Parathyroid adenoma (tissue), 2 donors: ENCODE results near the gene NUDT1.

Experiments
- H2AFZ ChIP-seq: fragments of 300-600 bp; sonication (generic); one replicate; pipeline ENCODE4 v1.7.0; 2017; ENCODE audit warnings: antibody characterized with exemption, mild to moderate bottlenecking
- H3K27ac ChIP-seq: fragments of 300-600 bp; sonication (generic); one replicate; pipeline ENCODE4 v1.7.0; 2017
- H3K27me3 ChIP-seq: fragments of 300-600 bp; sonication (generic); one replicate; pipeline ENCODE4 v1.7.0; 2017; ENCODE audit warnings: low read length; ENCODE audit not compliant: control insufficient read depth, insufficient read depth
- H3K36me3 ChIP-seq: fragments of 300-600 bp; sonication (generic); one replicate; pipeline ENCODE4 v1.7.0; 2017; ENCODE audit warnings: low read length; ENCODE audit not compliant: control insufficient read depth, insufficient read depth
- H3K4me1 ChIP-seq: fragments of 300-600 bp; sonication (generic); one replicate; pipeline ENCODE4 v1.7.0; 2017; ENCODE audit warnings: control low read depth
- H3K4me2 ChIP-seq: fragments of 300-600 bp; sonication (generic); one replicate; pipeline ENCODE4 v1.7.0; 2017; ENCODE audit warnings: low read length
- H3K4me3 ChIP-seq: fragments of 300-600 bp; sonication (generic); one replicate; pipeline ENCODE4 v1.7.0; 2017; ENCODE audit warnings: low read depth, low read length
- H3K79me2 ChIP-seq: fragments of 300-600 bp; sonication (generic); one replicate; pipeline ENCODE4 v1.7.0; 2017; ENCODE audit warnings: control low read depth
- H3K9ac ChIP-seq: fragments of 300-600 bp; sonication (generic); one replicate; pipeline ENCODE4 v1.7.0; 2017; ENCODE audit warnings: mild to moderate bottlenecking
- H3K9me3 ChIP-seq: fragments of 300-600 bp; sonication (generic); one replicate; pipeline ENCODE4 v1.7.0; 2017; ENCODE audit warnings: low read length; ENCODE audit not compliant: control insufficient read depth
- TF ChIP-seq, protein P1 (sequence below): fragments of 300-600 bp; sonication (generic); IDR thresholded peaks from one replicate; pipeline ENCODE4 v1.7.0; 2017; ENCODE audit warnings: antibody characterized with exemption, mild to moderate bottlenecking
- donor health status: primary hyperparathyroidism.

Gene NUDT1

DNA sequence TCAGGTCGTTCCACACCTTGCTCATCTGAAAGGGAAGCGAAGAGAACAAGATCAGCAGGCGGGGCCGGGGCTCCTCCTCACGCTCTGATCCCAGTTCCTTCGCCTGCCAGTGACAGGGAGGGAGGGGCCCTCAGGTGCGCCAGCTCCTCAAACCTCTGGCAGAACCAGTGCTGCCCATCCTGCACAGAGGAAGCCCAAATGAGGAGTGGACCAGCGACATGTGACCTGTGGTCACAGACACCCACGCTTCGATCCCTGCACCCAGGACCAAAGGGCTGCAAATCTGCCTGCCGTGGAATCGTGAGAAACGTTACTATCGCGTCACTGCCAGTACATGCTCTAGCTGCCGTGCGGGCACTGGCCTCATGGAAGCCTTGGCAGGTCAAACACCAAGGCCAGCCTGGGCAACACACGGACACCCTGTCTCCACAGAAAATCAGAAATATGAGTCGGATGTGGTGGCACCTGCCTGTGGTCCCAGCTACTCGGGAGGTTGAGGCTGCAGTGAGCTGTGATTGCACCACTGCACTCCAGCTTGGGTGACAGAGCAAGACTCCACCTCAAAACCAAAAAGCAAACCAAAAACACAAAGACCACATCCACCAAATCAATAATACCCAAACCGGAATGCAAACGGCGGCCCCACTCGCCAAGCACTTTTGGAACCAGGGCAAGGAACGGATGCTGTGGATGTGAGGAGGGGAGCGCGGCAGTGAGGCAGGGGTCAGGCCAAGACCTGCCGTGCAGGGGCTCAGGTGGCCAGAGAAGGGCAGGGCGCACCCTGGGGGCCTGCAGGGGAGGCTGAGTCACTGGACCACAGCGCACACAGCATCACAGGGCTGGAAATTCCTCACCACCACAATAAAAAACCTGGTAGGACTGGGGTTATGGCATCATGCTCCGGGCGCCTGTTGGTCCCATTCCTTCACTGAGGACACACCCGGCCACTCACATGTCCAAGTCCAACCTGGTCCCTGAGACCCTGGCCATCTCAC lies 13.4 kb downstream of the NUDT1 start:
- TF ChIP-seq, protein P1, sequence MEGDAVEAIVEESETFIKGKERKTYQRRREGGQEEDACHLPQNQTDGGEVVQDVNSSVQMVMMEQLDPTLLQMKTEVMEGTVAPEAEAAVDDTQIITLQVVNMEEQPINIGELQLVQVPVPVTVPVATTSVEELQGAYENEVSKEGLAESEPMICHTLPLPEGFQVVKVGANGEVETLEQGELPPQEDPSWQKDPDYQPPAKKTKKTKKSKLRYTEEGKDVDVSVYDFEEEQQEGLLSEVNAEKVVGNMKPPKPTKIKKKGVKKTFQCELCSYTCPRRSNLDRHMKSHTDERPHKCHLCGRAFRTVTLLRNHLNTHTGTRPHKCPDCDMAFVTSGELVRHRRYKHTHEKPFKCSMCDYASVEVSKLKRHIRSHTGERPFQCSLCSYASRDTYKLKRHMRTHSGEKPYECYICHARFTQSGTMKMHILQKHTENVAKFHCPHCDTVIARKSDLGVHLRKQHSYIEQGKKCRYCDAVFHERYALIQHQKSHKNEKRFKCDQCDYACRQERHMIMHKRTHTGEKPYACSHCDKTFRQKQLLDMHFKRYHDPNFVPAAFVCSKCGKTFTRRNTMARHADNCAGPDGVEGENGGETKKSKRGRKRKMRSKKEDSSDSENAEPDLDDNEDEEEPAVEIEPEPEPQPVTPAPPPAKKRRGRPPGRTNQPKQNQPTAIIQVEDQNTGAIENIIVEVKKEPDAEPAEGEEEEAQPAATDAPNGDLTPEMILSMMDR = no peak
- H3K4me1 ChIP-seq = no peaks in the 10 kb centered on the region
- no peaks in the 10 kb centered on the region for H3K36me3 ChIP-seq
- H3K4me2 ChIP-seq = no peak overlapping the region
- H3K9ac ChIP-seq = no peak overlapping the region
- H3K9me3 ChIP-seq = no peaks in the 10 kb centered on the region
- H3K27ac ChIP-seq = no peak overlapping the region
- no peaks in the 10 kb centered on the region for H3K27me3 ChIP-seq
- no peak overlapping the region for H3K4me3 ChIP-seq
- H3K79me2 ChIP-seq = no peaks in the 10 kb centered on the region
- no peak overlapping the region for H2AFZ ChIP-seq

DNA sequence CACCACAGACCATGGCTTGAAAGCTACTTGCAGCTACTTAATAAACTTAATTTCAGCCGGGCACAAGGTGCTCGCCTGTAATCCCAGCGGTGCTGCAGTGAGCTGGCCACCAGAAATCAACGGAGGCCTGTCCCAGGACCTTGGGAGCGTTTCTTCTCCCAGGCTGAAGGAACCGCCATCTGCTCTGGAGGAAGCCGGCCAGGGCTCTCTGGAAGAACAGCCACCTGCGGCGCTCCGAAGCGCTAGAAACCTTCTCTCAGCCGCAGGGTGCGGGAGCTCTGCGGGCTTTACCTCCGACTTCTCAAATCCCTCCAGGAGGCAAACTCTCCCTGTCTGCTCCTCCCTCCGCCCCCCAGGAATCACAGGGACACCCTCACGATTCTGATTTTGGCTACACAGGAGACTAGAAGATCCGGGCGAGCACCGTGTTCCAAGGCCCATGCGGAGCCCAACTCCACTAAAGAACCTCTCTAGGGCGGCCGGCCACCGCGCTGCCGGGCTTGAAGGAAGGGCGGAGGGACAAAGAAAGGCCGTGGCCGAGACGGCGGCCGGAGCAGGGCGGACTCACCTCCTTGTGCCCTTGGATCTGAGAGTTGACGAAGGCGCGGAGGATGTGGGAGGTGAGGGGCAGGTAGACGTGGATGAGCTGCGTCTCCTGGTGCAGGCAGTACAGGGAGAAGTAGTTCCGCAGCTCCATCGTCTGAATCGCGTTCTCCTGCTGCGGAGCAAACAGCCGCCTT lies 14.4 kb downstream of the NUDT1 start:
- H2AFZ ChIP-seq = no peak overlapping the region
- H3K4me1 ChIP-seq = no peaks in the 10 kb centered on the region
- no peak overlapping the region for H3K4me3 ChIP-seq
- no peaks in the 10 kb centered on the region for H3K27me3 ChIP-seq
- no peaks in the 10 kb centered on the region for H3K36me3 ChIP-seq
- H3K9ac ChIP-seq = no peak overlapping the region
- H3K27ac ChIP-seq = no peak overlapping the region
- no peaks in the 10 kb centered on the region for H3K9me3 ChIP-seq
- TF ChIP-seq, protein P1 = no peak
- H3K4me2 ChIP-seq = no peak overlapping the region
- H3K79me2 ChIP-seq = no peaks in the 10 kb centered on the region

DNA sequence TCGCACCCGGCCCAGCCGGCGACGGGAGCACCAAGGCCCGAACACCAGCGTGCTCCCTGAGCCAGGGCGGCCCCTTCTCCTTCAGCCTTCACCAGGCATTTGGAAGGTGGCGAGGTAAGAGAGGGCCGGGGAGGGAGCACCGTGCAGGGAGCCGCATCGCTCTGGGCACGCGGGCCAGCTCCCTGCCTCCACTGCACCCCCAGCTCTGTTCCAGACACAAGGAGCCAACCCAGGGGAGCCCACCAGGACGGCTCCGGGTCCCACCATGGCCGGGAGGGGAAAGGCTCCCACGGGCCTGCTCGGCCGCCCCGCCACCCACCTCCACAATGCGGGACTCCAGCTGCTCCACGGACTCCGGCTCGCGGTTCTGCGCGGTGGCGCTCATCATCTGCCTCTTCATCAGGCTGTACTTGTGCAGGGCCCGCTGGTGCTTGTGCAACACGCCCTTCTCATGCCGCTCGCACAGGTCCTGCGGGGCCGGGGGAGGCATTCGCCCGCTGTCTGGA lies 15.1 kb downstream of the NUDT1 start:
- Histone ChIP-seq H3K79me2 (no peaks in the 10 kb centered on the region), H3K27me3 (no peaks in the 10 kb centered on the region), H3K9ac (no peak overlapping the region), H3K4me3 (no peak overlapping the region), H3K36me3 (no peaks in the 10 kb centered on the region), H3K27ac (no peak overlapping the region), H3K4me1 (no peaks in the 10 kb centered on the region), H3K4me2 (no peak overlapping the region), H2AFZ (no peak overlapping the region), H3K9me3 (no peaks in the 10 kb centered on the region)
- TF ChIP-seq, protein P1 = no peak

DNA sequence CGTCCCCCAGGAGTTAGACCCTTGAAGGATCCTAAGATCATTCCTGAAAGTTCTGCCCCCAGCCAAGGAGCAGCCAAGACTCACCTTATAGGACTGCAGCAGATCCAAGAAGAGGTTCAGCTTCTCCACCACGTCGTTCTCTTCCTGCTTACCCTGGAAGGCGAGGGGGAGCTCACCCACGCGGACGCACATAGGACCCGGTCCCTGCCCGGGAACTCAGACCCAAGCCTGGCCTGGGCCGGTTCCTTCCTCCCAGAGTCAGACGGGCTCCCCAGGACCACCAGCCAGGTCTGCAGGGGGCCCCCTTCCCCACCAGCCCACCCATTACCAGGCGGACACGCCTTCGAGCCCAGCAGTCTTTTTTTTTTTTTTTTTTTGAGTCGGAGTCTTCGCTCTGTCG lies 15.6 kb downstream of the NUDT1 start:
- Histone ChIP-seq H2AFZ (no peak overlapping the region), H3K27me3 (no peaks in the 10 kb centered on the region), H3K27ac (no peak overlapping the region), H3K4me3 (no peak overlapping the region), H3K4me2 (no peak overlapping the region), H3K9ac (no peak overlapping the region), H3K9me3 (no peaks in the 10 kb centered on the region), H3K4me1 (no peaks in the 10 kb centered on the region), H3K36me3 (no peaks in the 10 kb centered on the region), H3K79me2 (no peaks in the 10 kb centered on the region)
- TF ChIP-seq, protein P1 = no peak
